PC-3 (cell line): ENCODE data around the gene ZNF692.

Experiments
- EZH2 ChIP-seq: fragments of 300-600 bp; sonication (generic); IDR thresholded peaks from one replicate; pipeline ENCODE4 v1.6.1; 2017; ENCODE audit warnings: antibody characterized with exemption, mild to moderate bottlenecking, low read length; ENCODE audit not compliant: unreplicated experiment
- EZH2phosphoT487 ChIP-seq: fragments of 300-600 bp; sonication (generic); IDR thresholded peaks from 2 replicates; pipeline ENCODE4 v1.6.1; 2018; ENCODE audit warnings: mild to moderate bottlenecking, antibody characterized with exemption, low read length, borderline replicate concordance
- TF ChIP-seq, protein P1 (sequence below): fragments of 300-600 bp; sonication (generic); conservative IDR thresholded peaks from 2 replicates; pipeline ENCODE4 v1.5.1; 2017; ENCODE audit warnings: antibody characterized with exemption, low read depth, mild to moderate bottlenecking, low read length

DNA sequence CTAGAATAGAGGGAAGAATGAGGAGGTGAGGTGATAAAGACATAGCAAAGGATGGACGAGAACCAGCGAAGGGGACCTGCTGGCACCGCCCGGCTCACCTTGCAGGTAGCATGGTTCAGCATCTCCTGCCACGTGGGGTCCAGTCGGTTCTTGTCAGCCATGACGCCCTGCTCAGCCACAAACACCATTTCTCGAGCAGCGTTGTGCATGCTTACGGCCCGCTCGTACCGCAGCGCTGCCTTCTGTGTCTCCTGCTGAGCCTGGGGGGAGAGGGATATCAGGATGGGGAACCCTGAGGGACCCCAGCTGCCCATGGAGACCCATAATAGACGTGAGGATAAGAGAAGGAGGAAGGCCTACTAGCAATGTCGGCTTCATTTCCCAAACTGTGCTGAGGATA is 44.5 kb downstream of the ZNF692 start:
- TF ChIP-seq, protein P1, sequence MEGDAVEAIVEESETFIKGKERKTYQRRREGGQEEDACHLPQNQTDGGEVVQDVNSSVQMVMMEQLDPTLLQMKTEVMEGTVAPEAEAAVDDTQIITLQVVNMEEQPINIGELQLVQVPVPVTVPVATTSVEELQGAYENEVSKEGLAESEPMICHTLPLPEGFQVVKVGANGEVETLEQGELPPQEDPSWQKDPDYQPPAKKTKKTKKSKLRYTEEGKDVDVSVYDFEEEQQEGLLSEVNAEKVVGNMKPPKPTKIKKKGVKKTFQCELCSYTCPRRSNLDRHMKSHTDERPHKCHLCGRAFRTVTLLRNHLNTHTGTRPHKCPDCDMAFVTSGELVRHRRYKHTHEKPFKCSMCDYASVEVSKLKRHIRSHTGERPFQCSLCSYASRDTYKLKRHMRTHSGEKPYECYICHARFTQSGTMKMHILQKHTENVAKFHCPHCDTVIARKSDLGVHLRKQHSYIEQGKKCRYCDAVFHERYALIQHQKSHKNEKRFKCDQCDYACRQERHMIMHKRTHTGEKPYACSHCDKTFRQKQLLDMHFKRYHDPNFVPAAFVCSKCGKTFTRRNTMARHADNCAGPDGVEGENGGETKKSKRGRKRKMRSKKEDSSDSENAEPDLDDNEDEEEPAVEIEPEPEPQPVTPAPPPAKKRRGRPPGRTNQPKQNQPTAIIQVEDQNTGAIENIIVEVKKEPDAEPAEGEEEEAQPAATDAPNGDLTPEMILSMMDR = no peak
- TF ChIP-seq EZH2 (no peak), EZH2phosphoT487 (no peak)
